T-helper 2 cell treated with Interferon-gamma antibody and Interleukin-4, amounts not matched to agents 100 ng/mL and 5 ng/mL, for 36 hours (primary cell): ENCODE results near the gene CD101. TPM values are rescaled to one million over a fixed set of nuclear protein-coding genes. Genes with fewer than 3 reads are reported as not detected.

Experiments
- total RNA-seq: library from RNA; stranded (reverse); gene quantifications from 2 replicates; pipeline ENCODE4 v1.2.3, GENCODE V29; 2022

Gene CD101
- total RNA-seq, 1 donor from 2014 or later, result 1.2 TPM

Other genes starting within 250 kb of the CD101 start
- gene CD2, start 247.3 kb upstream of the CD101 start, total RNA-seq, result 168 and 182 TPM in 2 replicates
- gene PTGFRN, start 91.8 kb upstream of the CD101 start, total RNA-seq, result 3.1 and 4.3 TPM in 2 replicates
- gene TTF2, start 58.6 kb downstream of the CD101 start, total RNA-seq, result 95.4 and 100 TPM in 2 replicates
- gene TRIM45, start 120.0 kb downstream of the CD101 start, total RNA-seq, result 1.2 and 1.5 TPM in 2 replicates
- gene VTCN1, start 209.2 kb downstream of the CD101 start, total RNA-seq, result not detected in 2 replicates